Measurements from ENCODE around the gene ITGB6.

The ITGB6 gene

DNA sequence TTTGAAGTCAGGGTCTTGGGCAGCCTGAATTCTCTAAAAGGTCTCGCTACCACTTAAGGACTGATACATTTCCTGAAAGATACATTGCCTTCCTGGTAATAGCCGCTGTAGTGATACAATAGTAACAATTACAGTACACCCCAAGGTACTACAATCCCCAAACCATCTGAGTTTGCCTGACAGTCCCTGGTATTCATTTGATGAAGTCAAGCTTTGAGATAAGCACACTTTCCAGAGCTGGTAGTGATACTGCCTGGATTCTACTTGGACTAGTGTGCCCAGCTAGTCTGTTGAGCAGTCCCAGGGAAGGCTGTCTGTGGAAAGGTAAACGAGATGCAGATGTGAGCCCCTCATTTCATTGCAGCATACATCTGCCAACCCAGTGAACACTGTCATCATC, 24.4 kb upstream of the ITGB6 start:
- TF ChIP-seq FOXM1 (IDR thresholded peaks at IDR 0.05; ENCODE audit: borderline replicate concordance, low read depth) (no peak), MAX (IDR thresholded peaks at IDR 0.05) (no peak), TCF12 (IDR thresholded peaks at IDR 0.05; ENCODE audit: low read depth) (no peak), ZBTB7A (IDR thresholded peaks at IDR 0.05; ENCODE audit: low read depth) (no peak), EGR1 (IDR thresholded peaks at IDR 0.05) (no peak), CEBPB (IDR thresholded peaks at IDR 0.05) (no peak), RAD21 (IDR thresholded peaks at IDR 0.05; ENCODE audit: low read depth) (no peak), CREB1 (IDR thresholded peaks at IDR 0.05; ENCODE audit: low read depth) (no peak), EP300 (IDR thresholded peaks at IDR 0.05; ENCODE audit: borderline replicate concordance) (no peak), REST (IDR thresholded peaks at IDR 0.05; ENCODE audit: low read depth) (no peak), YY1 (IDR thresholded peaks at IDR 0.05; ENCODE audit: low read depth) (no peak), NFIC (IDR thresholded peaks at IDR 0.05) (no peak), TAF1 (IDR thresholded peaks at IDR 0.05; ENCODE audit: low read depth) (no peak), TEAD4 (IDR thresholded peaks at IDR 0.05) (no peak)
- TF ChIP-seq, protein P1, sequence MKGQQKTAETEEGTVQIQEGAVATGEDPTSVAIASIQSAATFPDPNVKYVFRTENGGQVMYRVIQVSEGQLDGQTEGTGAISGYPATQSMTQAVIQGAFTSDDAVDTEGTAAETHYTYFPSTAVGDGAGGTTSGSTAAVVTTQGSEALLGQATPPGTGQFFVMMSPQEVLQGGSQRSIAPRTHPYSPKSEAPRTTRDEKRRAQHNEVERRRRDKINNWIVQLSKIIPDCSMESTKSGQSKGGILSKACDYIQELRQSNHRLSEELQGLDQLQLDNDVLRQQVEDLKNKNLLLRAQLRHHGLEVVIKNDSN (IDR thresholded peaks at IDR 0.05), result no peak

DNA sequence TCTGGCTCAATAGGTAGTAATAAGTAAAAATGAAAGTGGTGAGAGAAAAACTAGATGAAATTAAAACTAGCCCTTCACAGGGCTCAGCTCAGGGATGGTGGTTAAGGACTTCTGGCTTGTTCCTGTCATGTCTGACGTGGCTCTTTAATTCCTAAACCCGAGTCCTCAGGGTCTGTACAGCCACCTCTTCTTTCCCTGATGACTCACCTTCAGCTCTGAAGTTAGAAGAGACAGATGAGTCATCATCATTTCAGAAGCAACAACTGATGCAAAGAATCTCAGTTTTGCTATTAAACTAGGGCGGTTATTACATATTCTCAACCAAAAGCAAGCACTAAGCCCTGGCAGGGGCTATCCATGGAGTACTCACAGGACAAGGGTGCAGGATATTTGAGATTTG, 24.0 kb upstream of the ITGB6 start:
- TF ChIP-seq TEAD4 (IDR thresholded peaks at IDR 0.05) (no peak), TAF1 (IDR thresholded peaks at IDR 0.05; ENCODE audit: low read depth) (no peak), EP300 (IDR thresholded peaks at IDR 0.05; ENCODE audit: borderline replicate concordance) (no peak; the same call in 1 of the 2 replicates), NFIC (IDR thresholded peaks at IDR 0.05) (no peak), CEBPB (IDR thresholded peaks at IDR 0.05) (no peak), RAD21 (IDR thresholded peaks at IDR 0.05; ENCODE audit: low read depth) (no peak), FOXM1 (IDR thresholded peaks at IDR 0.05; ENCODE audit: borderline replicate concordance, low read depth) (no peak), EGR1 (IDR thresholded peaks at IDR 0.05) (no peak), MAX (IDR thresholded peaks at IDR 0.05) (no peak), YY1 (IDR thresholded peaks at IDR 0.05; ENCODE audit: low read depth) (no peak), CREB1 (IDR thresholded peaks at IDR 0.05; ENCODE audit: low read depth) (no peak)
- TF ChIP-seq, protein P1 (IDR thresholded peaks at IDR 0.05), result no peak

DNA sequence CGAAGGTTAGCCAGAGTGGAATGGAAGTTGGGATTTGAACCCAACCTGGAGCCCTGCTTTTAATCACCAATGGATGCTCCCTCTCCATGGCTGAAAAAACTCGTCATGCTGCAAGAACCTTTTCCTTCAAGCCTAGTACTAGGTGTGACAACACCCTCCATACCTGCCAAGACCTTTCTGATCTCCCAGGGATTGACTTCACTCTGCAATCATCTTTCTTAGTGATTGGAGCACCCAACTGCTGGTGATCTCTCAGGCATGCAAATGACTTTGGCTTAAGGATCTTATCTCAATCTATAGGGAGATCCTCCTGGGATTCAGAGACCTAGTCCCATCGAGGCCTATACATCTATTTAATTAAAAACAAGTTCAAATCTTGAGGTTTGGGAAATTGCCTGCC, 23.5 kb upstream of the ITGB6 start:
- TF ChIP-seq TAF1 (IDR thresholded peaks at IDR 0.05; ENCODE audit: low read depth) (no peak), TCF12 (IDR thresholded peaks at IDR 0.05; ENCODE audit: low read depth) (no peak), ZBTB7A (IDR thresholded peaks at IDR 0.05; ENCODE audit: low read depth) (no peak), NFIC (IDR thresholded peaks at IDR 0.05) (no peak), RAD21 (IDR thresholded peaks at IDR 0.05; ENCODE audit: low read depth) (no peak), CEBPB (IDR thresholded peaks at IDR 0.05) (no peak), REST (IDR thresholded peaks at IDR 0.05; ENCODE audit: low read depth) (no peak), EP300 (IDR thresholded peaks at IDR 0.05; ENCODE audit: borderline replicate concordance) (no peak), FOXM1 (IDR thresholded peaks at IDR 0.05; ENCODE audit: borderline replicate concordance, low read depth) (no peak), CREB1 (IDR thresholded peaks at IDR 0.05; ENCODE audit: low read depth) (no peak)

DNA sequence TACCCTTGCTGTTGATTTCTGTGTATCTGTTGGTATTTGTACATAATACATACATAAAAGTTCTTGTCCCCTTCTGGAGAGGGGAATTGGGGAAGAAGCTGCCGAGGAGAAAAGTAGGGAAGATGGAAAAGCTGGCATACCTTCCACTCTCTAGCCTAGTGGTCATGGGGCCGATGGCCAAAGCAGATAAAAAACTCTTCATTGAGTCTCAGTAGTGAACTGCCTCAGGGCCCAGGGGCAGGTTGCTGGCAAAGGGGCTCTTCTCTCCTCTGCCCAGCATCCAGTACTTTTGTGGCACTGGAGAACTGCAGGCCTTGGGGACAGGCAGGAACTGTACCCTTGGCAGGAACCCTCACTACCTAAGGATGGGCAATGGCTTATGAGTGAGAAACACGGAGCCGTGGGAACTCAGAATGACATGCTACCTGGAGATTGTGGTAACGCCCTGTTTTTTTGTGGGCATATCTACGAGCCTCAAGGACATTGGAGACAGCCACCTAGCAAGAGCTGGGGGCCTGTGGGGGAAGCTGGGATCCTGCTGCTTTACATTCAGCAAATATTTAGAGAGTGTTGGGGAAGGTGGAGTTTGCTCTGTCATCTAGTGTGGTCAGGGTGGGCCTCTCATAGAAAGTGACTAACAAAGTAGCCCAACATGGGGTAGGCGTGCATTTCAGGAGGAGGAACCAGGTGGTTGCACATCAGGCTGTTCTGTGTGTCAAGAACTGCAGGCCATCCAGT, 22.6 kb upstream of the ITGB6 start:
- TF ChIP-seq FOXM1 (IDR thresholded peaks at IDR 0.05; ENCODE audit: borderline replicate concordance, low read depth), result no peak
- no peak for TF ChIP-seq MAX (IDR thresholded peaks at IDR 0.05)
- TF ChIP-seq REST (IDR thresholded peaks at IDR 0.05; ENCODE audit: low read depth), result no peak
- TF ChIP-seq TAF1 (IDR thresholded peaks at IDR 0.05; ENCODE audit: low read depth), result no peak
- TF ChIP-seq EP300 (IDR thresholded peaks at IDR 0.05; ENCODE audit: borderline replicate concordance), result no peak
- TF ChIP-seq CREB1 (IDR thresholded peaks at IDR 0.05; ENCODE audit: low read depth), result no peak
